GM23338 (cell line): Measurements from ENCODE around the gene YTHDF1. TPM values are rescaled to one million over a fixed set of nuclear protein-coding genes. Genes with fewer than 3 reads are reported as not detected.
"Not testable (repeated sequence)": the region's sequence is repeated elsewhere in the genome, so short reads cannot be mapped to it uniquely, and the experiment has no call there.

Source experiments
- ATAC-seq: fragments of 200-7000 bp; cut with Tn5 transposase; 3 replicates; pipeline ENCODE4 v1.9.1; 2020
- DNase-seq: peaks from one replicate; pipeline ENCODE4 v3.0.0-alpha.2; 2015; ENCODE audit warnings: low spot score
- H2AFZ ChIP-seq: fragments of 200-600 bp; sonication (generic); 2 replicates; pipeline ENCODE4 v1.8.0; 2016; ENCODE audit warnings: antibody characterized with exemption, mild to moderate bottlenecking, moderate library complexity
- H3F3A ChIP-seq: fragments of 200-600 bp; sonication (generic); replicated peaks from 2 replicates; pipeline ENCODE4 v1.8.0; 2017; ENCODE audit warnings: antibody characterized with exemption, mixed run types, low read depth
- H3K27ac ChIP-seq: fragments of 200-600 bp; sonication (generic); 2 replicates; pipeline ENCODE4 v1.6.1; 2016; ENCODE audit warnings: low read depth
- H3K27me3 ChIP-seq: fragments of 200-600 bp; sonication (generic); 2 replicates; pipeline ENCODE4 v1.8.0; 2016; ENCODE audit warnings: mild to moderate bottlenecking, mixed run types, moderate library complexity; ENCODE audit not compliant: insufficient read depth
- H3K36me3 ChIP-seq: fragments of 200-600 bp; sonication (generic); 2 replicates; pipeline ENCODE4 v1.8.0; 2016; ENCODE audit warnings: mild to moderate bottlenecking; ENCODE audit not compliant: insufficient read depth
- H3K4me1 ChIP-seq: fragments of 200-600 bp; sonication (generic); 2 replicates; pipeline ENCODE4 v1.8.0; 2016; ENCODE audit warnings: mild to moderate bottlenecking, moderate library complexity; ENCODE audit not compliant: insufficient read depth
- H3K4me2 ChIP-seq: fragments of 200-600 bp; sonication (generic); 2 replicates; pipeline ENCODE4 v1.7.1; 2017; ENCODE audit warnings: mixed run types
- H3K4me3 ChIP-seq: fragments of 200-600 bp; sonication (generic); 2 replicates; pipeline ENCODE4 v1.6.1; 2016; ENCODE audit warnings: mixed run types
- H3K79me2 ChIP-seq: fragments of 200-600 bp; sonication (generic); replicated peaks from 2 replicates; pipeline ENCODE4 v1.8.0; 2017; ENCODE audit warnings: mild to moderate bottlenecking; ENCODE audit not compliant: insufficient read depth
- H3K9me2 ChIP-seq: fragments of 200-600 bp; sonication (generic); 2 replicates; pipeline ENCODE4 v1.8.0; 2017; ENCODE audit not compliant: insufficient read depth
- H4K20me1 ChIP-seq: fragments of 200-600 bp; sonication (generic); replicated peaks from 2 replicates; pipeline ENCODE4 v1.8.0; 2017; ENCODE audit warnings: mild to moderate bottlenecking; ENCODE audit not compliant: insufficient read depth
- H3K27ac Mint-ChIP-seq: 2 replicates; pipeline ENCODE4 v1.8.0; 2020; ENCODE audit warnings: inconsistent platforms, mild to moderate bottlenecking, moderate library complexity, mixed read lengths
- H3K27me3 Mint-ChIP-seq: 3 replicates; pipeline ENCODE4 v1.8.0; 2022; ENCODE audit warnings: low read depth, mild to moderate bottlenecking, moderate library complexity, mixed read lengths, inconsistent platforms; ENCODE audit not compliant: insufficient read depth, poor library complexity
- H3K36me3 Mint-ChIP-seq: 3 replicates; pipeline ENCODE4 v1.8.0; 2021; ENCODE audit warnings: low read depth, mild to moderate bottlenecking, inconsistent platforms, moderate library complexity, mixed read lengths
- H3K4me1 Mint-ChIP-seq: 3 replicates; pipeline ENCODE4 v1.8.0; 2020; ENCODE audit warnings: mild to moderate bottlenecking, inconsistent platforms, mixed read lengths
- H3K4me3 Mint-ChIP-seq: 3 replicates; pipeline ENCODE4 v1.8.0; 2021; ENCODE audit warnings: moderate library complexity, mild to moderate bottlenecking, inconsistent platforms, mixed read lengths
- H3K9me3 Mint-ChIP-seq: 3 replicates; pipeline ENCODE4 v1.8.0; 2020; ENCODE audit warnings: moderate library complexity, mild to moderate bottlenecking, inconsistent platforms, mixed read lengths
- CTCF ChIP-seq, 2 experiments: fragments of 200-600 bp in 1 of 2; sonication (generic) in 1 of 2; conservative IDR thresholded peaks; 2 replicates each; pipeline versions ENCODE4 v1.5.1 to v1.6.1; 2016 to 2017; ENCODE audit warnings: antibody characterized with exemption in 2 of 2, low read depth in 2 of 2, mild to moderate bottlenecking in 2 of 2, moderate library complexity in 1 of 2
- ETS1 ChIP-seq: IDR thresholded peaks from 2 replicates; pipeline ENCODE4 v1.6.1; 2016; ENCODE audit warnings: antibody characterized with exemption
- EZH2 ChIP-seq: fragments of 200-600 bp; sonication (generic); IDR thresholded peaks from one replicate; pipeline ENCODE4 v1.8.0; 2017; ENCODE audit warnings: antibody characterized with exemption, mild to moderate bottlenecking, low read depth; ENCODE audit not compliant: unreplicated experiment
- JUNB ChIP-seq: IDR thresholded peaks from one replicate; pipeline ENCODE4 v1.6.1; 2016; ENCODE audit warnings: antibody characterized with exemption; ENCODE audit not compliant: unreplicated experiment
- NANOG ChIP-seq: IDR thresholded peaks from 2 replicates; pipeline ENCODE4 v1.6.1; 2016; ENCODE audit warnings: antibody characterized with exemption, borderline replicate concordance
- REST ChIP-seq: IDR thresholded peaks from one replicate; pipeline ENCODE4 v1.6.1; 2018; ENCODE audit warnings: antibody characterized with exemption; ENCODE audit not compliant: unreplicated experiment
- STAT1 ChIP-seq: IDR thresholded peaks from one replicate; pipeline ENCODE4 v1.6.1; 2016; ENCODE audit warnings: antibody characterized with exemption; ENCODE audit not compliant: unreplicated experiment
- ZNF114 ChIP-seq: fragments of 250-450 bp; sonication (Bioruptor Pico); IDR thresholded peaks from 2 replicates; pipeline ENCODE4 v1.5.0; 2020; ENCODE audit warnings: mild to moderate bottlenecking, moderate library complexity
- ZNF331 ChIP-seq: fragments of 250-450 bp; sonication (Bioruptor Pico); IDR thresholded peaks from 2 replicates; pipeline ENCODE4 v1.5.0; 2020; ENCODE audit warnings: low read depth, mild to moderate bottlenecking, moderate library complexity
- polyA plus RNA-seq: library from polyadenylated mRNA; unstranded; fragments of >200 nt; fragmentation: Nextera tagmentation; extraction: Ambion mirVana; gene quantifications from 2 replicates; pipeline ENCODE4 v1.2.1, GENCODE V29; 2016
- total RNA-seq: library from RNA; depleted of rRNA; stranded (reverse); fragments of >200 nt; shearing (Covaris generic); gene quantifications from 2 replicates; pipeline ENCODE4 v1.2.3, GENCODE V29; 2014

YTHDF1 gene
- total and polyA plus RNA-seq, 2 experiments from 2014 or later: 30.9 to 64.3 TPM

GRCh38 chr20:63159826-63160640 is 55.9 kb downstream of the YTHDF1 start:
- Mint-ChIP-seq H3K27me3 (peaks cover 12% of the 10 kb centered on the region), H3K4me3 (no peak overlapping the region), H3K9me3 (no peaks in the 10 kb centered on the region; the same call in 2 of the 3 replicates), H3K4me1 (peaks cover 4% of the 10 kb centered on the region; the same call in 2 of the 3 replicates), H3K36me3 (no peaks in the 10 kb centered on the region), H3K27ac (no peak overlapping the region)
- H3K27me3 ChIP-seq: no peaks in the 10 kb centered on the region
- TF ChIP-seq NANOG (no peak), REST (no peak), JUNB (no peak), CTCF (conservative IDR thresholded peaks at IDR 0.05; ENCODE audit: low read depth in 2 of 2) (no peak), ZNF114 (CRISPR knock-in tag) (no peak), EZH2 (no peak), STAT1 (no peak), ZNF331 (CRISPR knock-in tag) (no peak), ETS1 (no peak)
- H3K27ac ChIP-seq: no peak overlapping the region
- DNase-seq: no peak
- H3K4me1 ChIP-seq: no peaks in the 10 kb centered on the region
- no peaks in the 10 kb centered on the region for H3F3A ChIP-seq
- no peak for ATAC-seq
- no peak overlapping the region for H2AFZ ChIP-seq
- no peaks in the 10 kb centered on the region for H3K79me2 ChIP-seq
- no peak overlapping the region for H3K4me2 ChIP-seq
- H3K4me3 ChIP-seq: no peak overlapping the region
- no peaks in the 10 kb centered on the region for H3K36me3 ChIP-seq
- no peaks in the 10 kb centered on the region for H3K9me2 ChIP-seq
- no peaks in the 10 kb centered on the region for H4K20me1 ChIP-seq

- H3K9me2 ChIP-seq, H3K27me3 ChIP-seq, H3K4me2 ChIP-seq, H3K36me3 Mint-ChIP-seq, ATAC-seq, H3K4me1 ChIP-seq, H3K9me3 Mint-ChIP-seq, H4K20me1 ChIP-seq, H2AFZ ChIP-seq, H3K4me3 Mint-ChIP-seq, H3K79me2 ChIP-seq, H3K4me1 Mint-ChIP-seq, H3K27ac ChIP-seq, H3K4me3 ChIP-seq, DNase-seq, H3F3A ChIP-seq, H3K27ac Mint-ChIP-seq, H3K36me3 ChIP-seq: not testable (repeated sequence)
- H3K27me3 Mint-ChIP-seq: peaks cover 12% of the 10 kb centered on the region
Measured at GRCh38 chr20:63159251-63159650, 56.7 kb downstream of the YTHDF1 start.
